Spleen (tissue), 13 donors: Measurements from ENCODE around the gene TMSB15A. TPM values are rescaled to one million over a fixed set of nuclear protein-coding genes. Genes with fewer than 3 reads are reported as not detected.

ENCODE experiments used
- DNase-seq: peaks from one replicate; pipeline ENCODE4 v3.0.0-alpha.2; 2020
- H3K27ac ChIP-seq, 8 donors: fragments of 200-600 bp; sonication (generic) in 7 of 8; 1 replicate in 4 of 8; 2 replicates in 4 of 8; pipeline versions ENCODE4 v1.5.0 to v1.8.0; 2016 to 2021; ENCODE audit warnings: inconsistent platforms in 4 of 8, mild to moderate bottlenecking in 4 of 8, moderate library complexity in 1 of 8
- H3K27me3 ChIP-seq, 7 donors: fragments of 200-600 bp; sonication (generic) in 6 of 7; replicated peaks in 1 of 7; 1 replicate in 4 of 7; 2 replicates in 3 of 7; pipeline versions ENCODE4 v1.5.0 to v1.8.0; 2016 to 2021; ENCODE audit warnings: inconsistent platforms in 3 of 7, mild to moderate bottlenecking in 1 of 7
- H3K36me3 ChIP-seq, 6 donors: fragments of 200-600 bp; sonication (generic) in 5 of 6; 1 replicate in 4 of 6; 2 replicates in 2 of 6; pipeline versions ENCODE4 v1.5.0 to v1.8.0; 2016 to 2021; ENCODE audit warnings: inconsistent platforms in 2 of 6
- H3K4me1 ChIP-seq, 6 donors: fragments of 200-600 bp; sonication (generic) in 5 of 6; 1 replicate in 3 of 6; 2 replicates in 3 of 6; pipeline versions ENCODE4 v1.5.0 to v1.8.0; 2016 to 2021; ENCODE audit warnings: inconsistent platforms in 3 of 6
- H3K4me3 ChIP-seq, 8 donors: fragments of 200-600 bp; sonication (generic) in 7 of 8; 1 replicate in 4 of 8; 2 replicates in 4 of 8; pipeline versions ENCODE4 v1.5.0 to v1.8.0; 2016 to 2021; ENCODE audit warnings: inconsistent platforms in 4 of 8, mild to moderate bottlenecking in 4 of 8, moderate library complexity in 2 of 8
- H3K9me3 ChIP-seq, 8 donors: fragments of 200-600 bp; sonication (generic) in 7 of 8; 1 replicate in 4 of 8; 2 replicates in 4 of 8; pipeline versions ENCODE4 v1.5.0 to v1.8.0; 2016 to 2021; ENCODE audit warnings: inconsistent platforms in 4 of 8
- POLR2A ChIP-seq, 3 donors: fragments of 450-650 bp; IDR thresholded peaks; one replicate each; pipeline ENCODE4 v1.5.1; 2017; ENCODE audit warnings: antibody characterized with exemption in 3 of 3, mild to moderate bottlenecking in 1 of 3
- POLR2AphosphoS5 ChIP-seq, 3 donors: sonication (generic); formaldehyde crosslinking; IDR thresholded peaks; one replicate each; pipeline ENCODE4 v1.5.1; 2017; ENCODE audit warnings: antibody characterized with exemption in 3 of 3
- WGBS, 5 donors: extraction: QIAGEN DNeasy Blood & Tissue Kit in 3 of 5; methylation state at CpG; one replicate each; pipeline versions ENCODE4 v1.1.5 to v1.1.7; 2013 to 2018; 5-methylcytosine and 5-hydroxymethylcytosine counted together
- intact Hi-C: fragments of 100-400 bp; cut with DNase I; formaldehyde crosslinking; loops from one replicate; pipeline ENCODE4 v1.15.0; 2023; ENCODE audit warnings: low total_unique reads
- long read RNA-seq, 2 donors: transcript quantifications; one replicate each; lab custom pipeline, GENCODE V29; 2026
- polyA plus RNA-seq, 3 donors: library from polyadenylated mRNA; stranded (reverse); fragments of 200-250 nt; gene quantifications; one replicate each; pipeline ENCODE4 v1.2.1, GENCODE V29; 2013
- total RNA-seq, 7 donors: library from RNA; depleted of rRNA in 3 of 7; stranded (reverse); fragments of >200 nt in 3 of 7; fragmentation: NEBNext Ultra II Directional in 4 of 7; extraction: Animal tissue kit (Norgen Biotek cat#: 25700) in 4 of 7; gene quantifications; one replicate each; pipeline versions ENCODE4 v1.1.0 to v1.2.1, GENCODE V29; 2016 to 2021
- TF ChIP-seq, protein P1 (sequence below), 11 experiments: fragments of 200-600 bp in 7 of 11; fragments of 450-650 bp in 4 of 11; sonication (generic) in 4 of 11; IDR thresholded peaks in 8 of 11; conservative IDR thresholded peaks in 3 of 11; 1 replicate in 7 of 11; 2 replicates in 4 of 11; pipeline versions ENCODE4 v1.4.0 to v1.8.0; 2016 to 2021; ENCODE audit warnings: antibody characterized with exemption in 11 of 11, inconsistent platforms in 4 of 11, mild to moderate bottlenecking in 1 of 11
- donor health status: healthy with polysubstance abuse.
- donor health status: DM: no; HTN: no; CAD: no; lungs with moderate emphysema.
- donor health status: DM: no; HTN: no; CAD: no.
- donor health status: Bipolar disorder and iron deficiency.
- donor health status: healthy.
- donor health status: DM: no; HTN: no; CAD: no.
- donor health status: DM: yes; HTN: yes; CAD: no.

TMSB15A gene
- total RNA-seq (1 to 10 TPM in 1 of 7 donors, under 1 TPM in 1, not detected in 5; 0.57 to 3.0 TPM), polyA plus RNA-seq (1 to 10 TPM in 2 of 3 donors, under 1 TPM in 1; 0.70 to 1.8 (median 1.0) TPM)
- long read RNA-seq, donor 1, transcript TMSB15A-201 (3 exons, 685 nt) = major isoform, 21 of 29 reads
- long read RNA-seq, donor 1, partial matches to known transcripts = 8 of 29 reads
- long read RNA-seq, donor 1, other reads (novel, unspliced or antisense) = 0 of 29 reads
- long read RNA-seq, donor 2, transcript TMSB15A-201 (3 exons, 685 nt) = major isoform, 12 of 12 reads
- long read RNA-seq, donor 2, partial matches to known transcripts = 0 of 12 reads
- long read RNA-seq, donor 2, other reads (novel, unspliced or antisense) = 0 of 12 reads

DNA sequence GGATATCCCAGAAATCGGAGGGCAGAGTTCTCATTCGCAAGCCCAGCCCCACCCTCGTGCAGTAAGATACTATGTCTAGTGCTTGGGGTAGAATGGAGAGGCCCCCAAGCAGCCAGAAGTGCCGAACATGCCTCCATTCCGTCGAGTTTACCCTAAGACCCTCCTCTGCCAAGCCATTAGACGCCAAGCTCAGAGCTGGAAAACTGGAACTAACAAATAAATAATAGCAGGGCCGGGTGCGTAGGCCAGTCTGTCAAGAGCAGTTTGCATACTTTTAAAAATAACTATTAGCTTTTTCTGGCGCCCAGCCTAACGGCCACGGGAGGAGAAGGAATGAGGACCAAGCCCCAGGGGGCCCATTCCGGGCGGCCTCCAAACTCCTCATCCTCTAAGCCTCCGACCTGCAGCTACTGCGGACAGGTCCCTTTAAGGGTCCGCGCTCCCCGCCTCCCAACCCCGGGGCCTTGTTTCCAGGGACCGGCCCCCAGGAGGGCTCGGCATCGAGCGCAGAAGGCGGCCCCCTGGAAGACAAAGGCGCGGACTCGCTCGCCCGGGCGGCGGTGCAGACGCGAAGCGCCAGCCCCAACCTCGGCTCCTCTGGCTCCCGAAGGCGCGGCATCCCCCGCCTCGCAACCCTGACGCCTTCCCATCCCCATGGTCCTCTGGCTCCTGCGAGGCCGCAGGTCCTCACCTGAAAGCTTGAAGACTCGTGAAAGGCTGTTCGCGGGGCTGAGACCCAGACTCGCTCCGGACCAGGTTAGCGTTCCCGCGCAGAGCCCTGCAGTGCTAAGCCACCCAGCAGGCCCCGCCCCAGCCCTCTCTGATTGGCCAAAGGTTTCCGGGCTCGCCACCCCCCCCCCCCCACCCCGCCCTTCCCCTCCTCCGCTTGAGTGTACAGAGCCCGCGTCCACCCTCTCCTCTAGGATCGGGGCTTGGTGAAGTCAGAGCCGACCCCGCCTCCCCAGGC is at the start of gene TMSB15A:
TMSB15A (minus strand) TSS at position 765 of the 967 bp plus-strand sequence.
- H3K27ac ChIP-seq = no peak within 1 kb of the TSS
- WGBS, 5 donors = 1 to 45% (median 4%) methylated on average over 12 to 61 of the region's 62 CpGs
- peak; percentile 84 for DNase-seq
- no peaks in the 10 kb centered on the region for H3K36me3 ChIP-seq
- no peaks in the 10 kb centered on the region for H3K9me3 ChIP-seq
- TF ChIP-seq POLR2AphosphoS5 (IDR thresholded peaks at IDR 0.05) (no peak), POLR2A (IDR thresholded peaks at IDR 0.05) (no peak)
- TF ChIP-seq, protein P1, sequence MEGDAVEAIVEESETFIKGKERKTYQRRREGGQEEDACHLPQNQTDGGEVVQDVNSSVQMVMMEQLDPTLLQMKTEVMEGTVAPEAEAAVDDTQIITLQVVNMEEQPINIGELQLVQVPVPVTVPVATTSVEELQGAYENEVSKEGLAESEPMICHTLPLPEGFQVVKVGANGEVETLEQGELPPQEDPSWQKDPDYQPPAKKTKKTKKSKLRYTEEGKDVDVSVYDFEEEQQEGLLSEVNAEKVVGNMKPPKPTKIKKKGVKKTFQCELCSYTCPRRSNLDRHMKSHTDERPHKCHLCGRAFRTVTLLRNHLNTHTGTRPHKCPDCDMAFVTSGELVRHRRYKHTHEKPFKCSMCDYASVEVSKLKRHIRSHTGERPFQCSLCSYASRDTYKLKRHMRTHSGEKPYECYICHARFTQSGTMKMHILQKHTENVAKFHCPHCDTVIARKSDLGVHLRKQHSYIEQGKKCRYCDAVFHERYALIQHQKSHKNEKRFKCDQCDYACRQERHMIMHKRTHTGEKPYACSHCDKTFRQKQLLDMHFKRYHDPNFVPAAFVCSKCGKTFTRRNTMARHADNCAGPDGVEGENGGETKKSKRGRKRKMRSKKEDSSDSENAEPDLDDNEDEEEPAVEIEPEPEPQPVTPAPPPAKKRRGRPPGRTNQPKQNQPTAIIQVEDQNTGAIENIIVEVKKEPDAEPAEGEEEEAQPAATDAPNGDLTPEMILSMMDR (IDR thresholded peaks at IDR 0.05 in 8 of 11, conservative IDR thresholded peaks at IDR 0.05 in 3 of 11) = no peak
- intact Hi-C loops = no loop called here
- H3K4me1 ChIP-seq = peaks cover 0 to 10% (median 0%) of the 10 kb centered on the region in 6 donors
- H3K27me3 ChIP-seq = peaks cover 0 to 44% (median 5%) of the 10 kb centered on the region in 7 donors
- peak within 1 kb of the TSS in 7 of 8 donors; percentile 28 to 66 (median 35) for H3K4me3 ChIP-seq

DNA sequence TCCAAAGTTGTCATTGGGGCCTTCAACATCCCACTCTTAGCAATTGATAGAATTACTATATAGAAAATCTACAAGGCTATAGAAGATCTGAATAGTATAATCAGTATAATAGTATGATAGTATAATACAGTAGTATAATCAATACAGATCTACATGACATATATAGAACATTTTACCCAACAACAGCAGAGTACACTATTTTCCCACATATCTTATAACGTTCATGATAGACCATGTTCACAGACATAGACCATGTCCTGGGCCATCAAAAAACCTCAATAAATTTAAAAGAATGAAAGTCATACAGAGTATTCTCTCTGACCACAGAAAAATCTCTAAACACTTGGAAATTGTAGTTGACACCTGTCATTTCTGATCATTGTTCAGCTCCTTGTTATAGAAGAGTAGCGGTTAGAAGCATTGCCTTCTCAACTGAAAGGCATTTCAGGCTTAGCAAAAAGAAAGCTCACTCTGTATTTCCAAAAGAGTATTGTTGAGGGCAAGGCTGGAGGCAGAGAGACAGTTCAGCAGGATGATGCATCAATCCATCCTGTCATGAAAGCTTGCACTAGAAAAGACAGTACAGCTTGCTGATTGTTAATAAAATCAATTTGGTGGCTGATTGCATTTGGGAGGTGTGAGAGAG is 44.0 kb upstream of the TMSB15A start:
- Histone ChIP-seq H3K27me3 (peaks cover 0 to 4% (median 0%) of the 10 kb centered on the region in 7 donors), H3K4me3 (no peak overlapping the region), H3K9me3 (no peaks in the 10 kb centered on the region), H3K27ac (no peak overlapping the region), H3K36me3 (no peaks in the 10 kb centered on the region), H3K4me1 (no peaks in the 10 kb centered on the region)
- 68 to 89% (median 79%) methylated on average over 2 of the region's 2 CpGs for WGBS, 5 donors
- DNase-seq = no peak
- intact Hi-C loops = no loop called here
- no peak for TF ChIP-seq POLR2A (IDR thresholded peaks at IDR 0.05)
- TF ChIP-seq, protein P1 (IDR thresholded peaks at IDR 0.05 in 8 of 11, conservative IDR thresholded peaks at IDR 0.05 in 3 of 11) = no peak
- no peak for TF ChIP-seq POLR2AphosphoS5 (IDR thresholded peaks at IDR 0.05)

DNA sequence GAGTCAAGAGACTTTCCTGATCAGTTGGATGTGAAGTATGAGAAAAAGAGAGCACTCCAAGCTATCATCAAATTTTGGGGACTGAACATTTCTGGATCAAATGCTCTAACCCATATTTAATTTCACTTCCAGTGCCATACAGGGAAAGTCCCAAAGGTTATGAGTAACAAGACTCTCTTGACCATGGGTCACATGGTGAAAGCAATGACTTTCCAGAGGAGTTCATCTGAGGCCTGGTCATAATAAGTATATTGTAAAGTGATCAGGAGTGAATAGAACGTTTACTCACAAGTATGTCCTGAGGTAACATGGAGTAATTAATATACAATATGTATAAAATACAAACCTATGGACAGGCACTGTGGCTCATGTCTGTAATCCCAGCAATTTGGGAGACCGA is 42.1 kb upstream of the TMSB15A start:
- 79 to 92% (median 85%) methylated on average over 2 of the region's 2 CpGs for WGBS, 5 donors
- Histone ChIP-seq H3K9me3 (no peaks in the 10 kb centered on the region), H3K4me1 (no peaks in the 10 kb centered on the region), H3K36me3 (no peaks in the 10 kb centered on the region), H3K4me3 (no peak overlapping the region), H3K27ac (no peak overlapping the region), H3K27me3 (peaks cover 0 to 4% (median 0%) of the 10 kb centered on the region in 7 donors)
- TF ChIP-seq, protein P1 (IDR thresholded peaks at IDR 0.05 in 8 of 11, conservative IDR thresholded peaks at IDR 0.05 in 3 of 11) = no peak
- TF ChIP-seq POLR2AphosphoS5 (IDR thresholded peaks at IDR 0.05) (no peak), POLR2A (IDR thresholded peaks at IDR 0.05) (no peak)
- DNase-seq = no peak
- intact Hi-C loops = no loop called here
